ENCODE results near the gene DUSP2. TPM values are rescaled to one million over a fixed set of nuclear protein-coding genes. Genes with fewer than 3 reads are reported as not detected.

The DUSP2 gene
- total RNA-seq, 2 experiments from 2014 or later = 311 to 313 TPM

DNA sequence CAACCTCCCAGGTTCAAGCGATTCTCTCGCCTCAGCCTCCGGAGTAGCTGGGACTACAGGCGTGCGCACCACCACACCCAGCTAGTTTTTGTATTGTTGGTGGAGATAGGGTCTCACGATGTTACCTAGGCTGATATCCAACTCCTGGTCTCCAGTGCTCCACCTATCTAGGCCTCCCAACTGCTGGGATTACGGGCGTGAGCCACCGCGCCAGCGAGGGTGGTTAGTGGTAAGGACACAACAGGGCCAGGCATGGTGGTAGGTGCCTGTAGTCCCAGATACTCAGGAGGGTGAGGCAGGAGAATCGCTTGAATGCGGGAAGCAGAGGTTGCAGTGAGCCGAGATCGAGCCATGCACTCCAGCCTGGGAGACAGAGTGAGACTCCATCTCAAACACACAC, 26.6 kb upstream of the DUSP2 start:
- no peak for ATAC-seq
- Mint-ChIP-seq H3K9me3 (peaks cover 7% of the 10 kb centered on the region), H3K36me3 (ENCODE audit: low read depth) (peaks cover 4% of the 10 kb centered on the region), H3K4me3 (no peak overlapping the region), H3K27ac (no peak overlapping the region), H3K27me3 (no peaks in the 10 kb centered on the region), H3K4me1 (ENCODE audit: low read depth) (peaks cover 46% of the 10 kb centered on the region)
- DNase-seq = no peak
- ChIA-PET POLR2A (no interaction called here), CTCF (interaction anchor here (10.4 kb wide), 1 partner anchor 30 kb away, joined by 540 read pairs; the partner anchor contains the start of genes ASTL and DUSP2)
- intact Hi-C loops (cut with micrococcal nuclease) = no loop called here
- TF ChIP-seq CTCF (IDR thresholded peaks at IDR 0.05) = no peak

GRCh38 chr2:96170626-96171025, 25.4 kb upstream of the DUSP2 start:
- DNase-seq = no peak
- Mint-ChIP-seq H3K27me3 (no peaks in the 10 kb centered on the region), H3K27ac (no peak overlapping the region), H3K4me1 (ENCODE audit: low read depth) (peaks cover 50% of the 10 kb centered on the region), H3K4me3 (no peak overlapping the region), H3K9me3 (peaks cover 7% of the 10 kb centered on the region), H3K36me3 (ENCODE audit: low read depth) (peaks cover 4% of the 10 kb centered on the region)
- intact Hi-C loops (cut with micrococcal nuclease) = no loop called here
- CTCF ChIA-PET = interaction anchor here (0.6 to 10.4 kb wide), 2 partner anchors 29 to 54 kb away, joined by 3 to 540 read pairs; partner anchors contain the start of genes ASTL and DUSP2
- POLR2A ChIA-PET = interaction anchor here (22.2 kb wide), 1 partner anchor 29 kb away, joined by 690 read pairs; the partner anchor contains the start of genes ASTL and DUSP2
- ATAC-seq = no peak
- TF ChIP-seq CTCF (IDR thresholded peaks at IDR 0.05) = no peak

GRCh38 chr2:96169868-96170507, 24.7 kb upstream of the DUSP2 start:
- no peak for TF ChIP-seq CTCF (IDR thresholded peaks at IDR 0.05)

DNA sequence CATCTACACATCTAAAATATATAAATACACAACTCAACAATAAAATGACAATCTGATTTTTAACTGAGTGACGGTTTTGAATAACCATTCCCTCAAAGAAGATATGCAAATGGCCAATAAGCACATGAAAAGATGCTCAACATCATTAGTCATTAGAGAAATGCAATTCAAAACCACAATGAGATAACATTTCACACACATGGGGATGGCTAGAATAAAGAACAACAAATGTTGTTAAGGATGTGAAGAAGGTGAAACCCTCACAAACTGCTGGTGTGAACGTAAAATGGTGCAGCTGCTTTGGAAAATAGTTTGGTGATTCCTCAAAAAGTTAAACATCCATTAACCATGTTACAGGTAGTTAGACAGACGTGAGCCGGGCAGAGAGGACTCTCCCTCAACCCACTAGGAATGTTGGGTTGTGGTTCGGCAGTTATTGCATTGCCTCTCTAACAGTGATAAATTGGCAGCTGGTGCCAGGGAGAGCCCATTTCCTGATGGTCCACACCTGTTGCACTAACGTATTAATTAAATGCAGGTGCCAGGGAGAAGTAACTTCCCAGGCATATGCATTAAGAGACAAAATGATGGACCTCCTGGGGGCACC, 22.3 kb upstream of the DUSP2 start:
- peaks cover 63% of the 10 kb centered on the region for H3K4me1 Mint-ChIP-seq (ENCODE audit: low read depth)
- ATAC-seq = no peak
- peaks cover 6% of the 10 kb centered on the region for H3K36me3 Mint-ChIP-seq (ENCODE audit: low read depth)
- no peaks in the 10 kb centered on the region for H3K27me3 Mint-ChIP-seq
- POLR2A ChIA-PET = interaction anchor here (1.1 to 22.2 kb wide), 3 partner anchors 9 to 26 kb away, joined by 4 to 690 read pairs (median 4); partner anchors contain the start of genes ASTL and DUSP2
- intact Hi-C loops (cut with micrococcal nuclease) = no loop called here
- peak overlapping the region; percentile 52 for H3K27ac Mint-ChIP-seq
- H3K4me3 Mint-ChIP-seq = no peak overlapping the region
- peaks cover 7% of the 10 kb centered on the region for H3K9me3 Mint-ChIP-seq
- TF ChIP-seq CTCF (IDR thresholded peaks at IDR 0.05) = no peak
- CTCF ChIA-PET = interaction anchor here (1.8 to 2.3 kb wide), 3 partner anchors 25 to 175 kb away, joined by 5 to 9 read pairs (median 7); no protein-coding TSS in a partner anchor
- DNase-seq = no peak

More at GRCh38 chr2:96169868-96170507, 24.7 kb upstream of the DUSP2 start:
- H3K9me3 Mint-ChIP-seq = peaks cover 7% of the 10 kb centered on the region
- peaks cover 4% of the 10 kb centered on the region for H3K36me3 Mint-ChIP-seq (ENCODE audit: low read depth)
- DNase-seq (no peak), ATAC-seq (no peak)
- H3K4me3 Mint-ChIP-seq = no peak overlapping the region
- POLR2A ChIA-PET = interaction anchor here (22.2 kb wide), 1 partner anchor 28 kb away, joined by 690 read pairs; the partner anchor contains the start of genes ASTL and DUSP2
- no peak overlapping the region for H3K27ac Mint-ChIP-seq
- no peaks in the 10 kb centered on the region for H3K27me3 Mint-ChIP-seq
- H3K4me1 Mint-ChIP-seq (ENCODE audit: low read depth) = peaks cover 53% of the 10 kb centered on the region
- CTCF ChIA-PET = interaction anchor here (1.0 to 10.4 kb wide), 2 partner anchors 28 to 53 kb away, joined by 3 to 540 read pairs; partner anchors contain the start of genes ASTL and DUSP2
- intact Hi-C loops (cut with micrococcal nuclease) = no loop called here

Measured in activated CD8-positive, alpha-beta T cell treated with anti-CD3 and anti-CD28 coated beads for 36 hours (primary cell).